ENCODE data around the gene IL12A.

DNA sequence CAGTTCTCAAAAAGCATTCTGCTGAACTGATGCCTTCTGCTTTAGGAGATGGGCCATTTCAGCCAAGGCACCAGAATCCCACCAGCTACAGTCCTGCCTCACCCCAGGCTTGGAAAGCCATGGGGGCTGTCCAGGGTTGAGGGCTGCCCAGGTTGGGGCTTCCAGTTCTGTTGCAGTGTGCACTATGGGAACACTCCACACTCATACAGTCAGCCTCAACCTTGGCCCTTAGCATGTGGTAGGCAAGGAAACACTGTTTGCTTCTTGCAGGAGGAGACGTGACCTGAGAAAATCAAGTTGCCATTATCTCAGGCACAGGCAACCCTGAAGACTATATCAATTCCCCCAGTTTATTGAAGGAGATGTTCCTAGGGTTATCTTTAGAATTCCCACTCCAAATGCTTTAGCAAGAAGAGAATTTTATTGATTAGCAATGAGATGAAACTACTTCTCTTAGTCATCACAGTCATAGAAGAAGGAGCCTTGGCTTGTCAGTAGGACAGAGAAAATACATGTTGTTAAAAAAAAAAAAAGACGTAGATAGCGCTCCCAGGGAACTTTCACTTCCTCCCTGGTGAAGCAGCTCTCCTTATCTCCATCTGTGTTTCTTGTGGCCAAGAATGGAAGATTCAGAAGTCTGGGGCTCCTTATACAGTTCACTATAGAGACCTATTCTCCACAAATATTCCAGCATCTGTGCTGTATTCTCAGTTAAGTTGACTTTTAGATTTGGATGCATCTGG, 38.3 kb upstream of the IL12A start:
- no peak for TF ChIP-seq CTCF (IDR thresholded peaks at IDR 0.05; ENCODE audit: low read depth, low read length)
- TF ChIP-seq MYC (IDR thresholded peaks at IDR 0.05; ENCODE audit: low read depth, low read length) = no peak
- no peak for TF ChIP-seq POLR2A (IDR thresholded peaks at IDR 0.05; ENCODE audit: extremely low read depth, insufficient read length)
- TF ChIP-seq, protein P1, sequence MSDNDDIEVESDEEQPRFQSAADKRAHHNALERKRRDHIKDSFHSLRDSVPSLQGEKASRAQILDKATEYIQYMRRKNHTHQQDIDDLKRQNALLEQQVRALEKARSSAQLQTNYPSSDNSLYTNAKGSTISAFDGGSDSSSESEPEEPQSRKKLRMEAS (IDR thresholded peaks at IDR 0.05; ENCODE audit: low read depth, low read length) = no peak
